DMS53 treated with DMSO at 0.1 percent for 48 hours (cell line): ENCODE results near the gene SAMD5.

Source experiments
- DNase-seq: peaks from one replicate; lab custom pipeline; 2025; ENCODE audit not compliant: unreplicated experiment; lab: John Stamatoyannopoulos, UW

SAMD5 gene

DNA sequence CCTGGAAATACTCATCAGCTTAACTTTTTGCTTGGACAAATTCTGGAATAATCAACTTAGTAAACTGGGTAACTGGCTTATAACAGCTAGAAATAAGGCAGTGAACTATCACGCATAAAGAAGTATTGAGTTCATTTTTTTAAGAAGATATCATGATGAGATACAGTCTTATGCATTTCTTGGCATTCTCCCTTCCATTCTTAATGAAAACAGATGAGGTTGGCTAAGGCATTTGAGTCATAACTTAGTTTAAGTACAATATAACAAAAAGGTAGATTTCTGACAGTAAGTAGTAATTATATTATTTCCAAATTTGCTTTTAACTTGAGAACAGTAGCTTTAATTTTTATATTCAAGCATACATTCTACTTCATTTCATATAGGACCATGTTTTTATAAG lies 56.1 kb downstream of the SAMD5 start:
- DNase-seq, result no peak

DNA sequence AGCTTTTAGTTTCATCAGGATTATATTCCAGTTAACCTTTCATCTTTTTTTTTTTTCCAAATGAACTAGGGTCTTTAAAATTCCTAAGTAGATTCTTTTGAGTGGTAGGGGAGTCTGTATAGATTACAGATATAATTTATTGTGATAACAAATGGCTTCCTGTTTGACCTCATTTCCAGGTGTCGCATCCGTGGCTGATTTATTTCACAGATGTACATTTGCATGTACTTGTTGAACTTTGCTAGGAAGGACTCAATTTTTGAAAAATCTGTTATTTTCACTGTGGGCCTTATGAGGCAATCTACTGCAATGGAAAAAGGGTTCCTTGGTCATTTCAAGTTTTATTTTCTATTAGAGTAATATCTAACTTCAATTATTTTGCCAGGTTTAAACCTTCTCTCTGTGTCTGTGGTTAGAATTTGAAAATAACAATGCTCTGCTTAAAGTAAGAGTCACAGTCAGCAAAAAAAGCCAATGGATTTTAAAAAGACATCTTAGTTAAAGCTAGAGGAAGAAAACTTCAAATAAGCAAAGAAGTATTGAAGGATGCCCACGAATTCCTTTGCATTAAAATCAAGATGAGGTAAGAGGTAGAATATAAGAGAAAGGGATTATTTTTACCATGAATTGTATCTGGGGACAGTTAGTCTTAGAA lies 57.9 kb downstream of the SAMD5 start:
- no peak for DNase-seq

DNA sequence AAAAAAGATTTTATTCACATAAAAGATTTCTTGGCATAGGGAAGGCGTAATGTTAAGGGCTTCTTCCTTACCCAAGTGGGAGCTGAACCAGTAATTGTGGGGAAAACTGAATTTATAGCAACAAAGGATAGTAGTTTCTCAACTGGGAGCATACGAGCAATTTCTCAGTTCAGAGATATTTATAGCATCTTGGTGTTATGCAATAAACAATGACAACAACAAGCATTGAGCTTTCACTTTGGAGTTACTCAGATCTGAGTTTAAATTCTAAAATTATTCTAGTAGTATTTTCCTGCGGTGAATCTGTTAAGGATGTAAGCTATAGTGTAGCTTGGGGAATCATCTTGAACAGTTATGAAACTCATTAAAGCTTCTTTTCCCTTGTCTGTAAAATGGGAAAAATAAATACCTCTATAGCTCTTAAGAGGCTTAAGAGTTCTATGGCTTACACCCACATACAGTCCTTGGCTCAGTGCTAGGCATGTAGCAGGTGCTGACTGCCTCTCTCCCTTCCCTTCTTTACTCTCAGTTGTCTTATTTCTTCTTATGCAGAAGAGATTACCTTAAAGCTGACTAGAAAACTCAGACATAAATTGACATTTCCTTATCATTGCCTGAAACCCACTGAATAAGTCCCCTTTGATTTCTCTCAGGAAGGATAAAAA lies 58.8 kb downstream of the SAMD5 start:
- no peak for DNase-seq

DNA sequence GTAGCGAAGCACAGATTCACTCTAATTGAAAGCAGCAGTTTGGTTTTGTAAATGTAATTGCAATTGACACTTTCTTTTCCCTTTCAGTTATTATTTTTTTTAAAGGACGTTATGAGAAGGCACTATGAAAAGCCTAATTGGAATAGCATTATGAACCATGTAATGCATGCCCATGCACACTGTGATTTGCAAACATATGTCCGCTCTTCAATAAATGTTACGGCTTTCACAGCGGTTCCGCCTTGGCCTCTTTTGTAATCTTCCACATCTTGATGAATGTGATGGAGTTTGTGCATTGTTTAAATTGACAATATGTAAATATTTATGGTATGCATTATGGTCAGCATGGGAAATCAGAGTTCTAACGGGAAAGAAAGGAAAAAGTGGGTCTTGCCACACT lies 61.3 kb downstream of the SAMD5 start:
- no peak for DNase-seq

DNA sequence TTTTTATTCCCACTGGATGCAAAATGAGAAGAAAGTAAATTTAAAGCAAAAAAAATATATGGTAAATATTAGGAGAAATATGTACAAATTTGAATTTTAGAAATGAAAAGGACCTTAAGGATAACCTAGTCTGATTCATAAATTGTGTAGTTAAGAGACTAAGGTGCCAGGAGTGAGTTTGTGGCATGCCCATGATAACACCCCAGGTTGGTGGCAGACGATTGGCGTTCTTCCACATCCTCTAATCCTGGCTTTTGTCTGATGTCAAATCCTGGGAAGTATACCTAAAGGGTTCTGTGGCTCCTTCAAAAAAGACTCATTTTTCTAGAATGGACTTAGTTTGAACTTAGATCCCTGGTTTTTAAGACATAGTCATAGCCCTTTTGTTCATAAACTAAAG lies 62.2 kb downstream of the SAMD5 start:
- DNase-seq, result no peak

DNA sequence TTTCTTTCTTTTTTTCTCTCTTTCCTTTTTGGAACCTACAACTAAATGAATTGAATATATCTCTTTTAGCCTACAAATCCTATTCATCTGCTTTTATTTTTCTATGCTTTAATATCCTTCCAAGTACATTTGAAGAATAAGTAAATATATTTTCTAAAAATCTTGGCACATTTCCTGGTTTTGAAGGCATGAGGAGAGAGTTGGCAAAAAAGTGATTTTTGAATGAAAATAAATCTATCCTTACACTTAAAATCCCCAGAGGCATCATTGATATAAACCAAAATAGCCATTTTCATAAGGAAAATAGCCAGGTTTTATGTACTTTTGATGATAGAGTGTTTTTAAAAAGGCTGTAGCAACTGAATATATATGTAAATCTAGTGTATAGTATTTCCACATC lies 69.0 kb downstream of the SAMD5 start:
- DNase-seq, result no peak

DNA sequence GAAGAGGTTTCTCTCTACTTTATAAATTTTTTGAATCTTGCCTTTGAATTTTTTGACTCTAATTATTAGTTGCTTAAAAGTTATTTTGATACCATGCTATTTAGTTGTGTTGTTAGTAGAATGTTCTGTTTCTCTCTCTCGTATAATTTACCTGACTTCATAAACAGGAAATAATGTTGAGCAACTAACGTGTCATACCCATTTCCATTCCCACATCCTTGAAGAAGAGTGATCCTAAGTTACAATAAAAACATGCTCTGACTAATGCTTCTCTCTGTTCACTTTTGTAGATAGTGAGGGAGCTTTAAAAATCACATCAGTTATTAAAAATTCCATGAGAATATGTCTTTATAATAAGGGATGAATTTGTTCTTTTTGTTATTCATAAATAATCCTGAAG lies 69.7 kb downstream of the SAMD5 start:
- no peak for DNase-seq

DNA sequence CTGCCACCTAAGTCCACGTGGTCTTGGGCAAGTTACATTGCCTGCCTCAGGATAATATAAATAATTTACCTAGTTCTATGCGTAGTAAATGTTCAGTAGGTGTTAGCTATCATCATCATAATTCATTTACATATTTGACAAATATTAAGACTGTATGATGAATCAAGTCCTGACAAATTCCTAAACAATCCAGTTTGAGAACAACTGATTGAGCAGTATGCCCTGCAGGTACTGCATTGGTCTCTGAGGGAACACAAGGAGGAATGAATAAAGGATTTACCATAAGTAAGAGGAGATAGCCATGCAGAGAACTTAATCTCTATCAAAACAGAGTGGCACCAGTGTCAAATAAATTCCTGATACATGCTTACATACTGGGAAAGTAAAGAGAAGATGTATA lies 70.4 kb downstream of the SAMD5 start:
- no peak for DNase-seq

DNA sequence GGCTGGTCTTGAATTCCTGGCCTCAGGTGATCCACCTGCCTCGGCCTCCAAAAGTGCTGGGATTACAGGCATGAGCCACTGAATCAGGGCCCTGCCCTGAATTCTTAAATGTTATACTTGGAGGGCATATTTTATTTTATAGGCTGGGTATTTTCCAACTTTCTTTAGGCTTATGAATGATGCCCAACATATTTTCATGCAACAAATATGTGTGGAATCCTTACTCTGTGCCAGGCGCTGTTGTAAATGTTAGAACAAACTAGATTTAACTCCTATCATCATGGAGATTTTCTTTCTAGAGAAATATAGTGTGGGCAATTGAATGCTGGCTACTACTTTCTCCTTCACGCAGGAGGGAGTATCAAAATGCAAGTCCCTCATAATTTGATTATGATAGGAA lies 71.2 kb downstream of the SAMD5 start:
- no peak for DNase-seq

DNA sequence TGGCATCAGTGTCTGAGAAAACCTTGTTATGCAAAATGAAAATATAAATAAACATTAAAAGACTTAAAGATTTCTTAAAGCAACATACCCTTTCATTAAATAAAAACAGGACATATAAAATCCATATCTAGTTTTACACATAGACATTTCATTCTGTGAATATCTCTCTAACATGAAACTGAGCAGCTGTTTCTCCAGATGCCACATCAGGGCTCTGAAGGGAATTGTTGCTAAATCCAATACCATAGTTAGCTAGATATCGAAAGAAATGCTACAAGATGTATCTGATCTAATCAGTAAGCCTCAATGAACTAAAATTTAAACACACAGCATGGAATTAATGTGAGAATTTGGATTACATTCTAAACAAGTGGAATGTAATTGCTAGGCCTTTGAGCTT lies 74.5 kb downstream of the SAMD5 start:
- no peak for DNase-seq

DNA sequence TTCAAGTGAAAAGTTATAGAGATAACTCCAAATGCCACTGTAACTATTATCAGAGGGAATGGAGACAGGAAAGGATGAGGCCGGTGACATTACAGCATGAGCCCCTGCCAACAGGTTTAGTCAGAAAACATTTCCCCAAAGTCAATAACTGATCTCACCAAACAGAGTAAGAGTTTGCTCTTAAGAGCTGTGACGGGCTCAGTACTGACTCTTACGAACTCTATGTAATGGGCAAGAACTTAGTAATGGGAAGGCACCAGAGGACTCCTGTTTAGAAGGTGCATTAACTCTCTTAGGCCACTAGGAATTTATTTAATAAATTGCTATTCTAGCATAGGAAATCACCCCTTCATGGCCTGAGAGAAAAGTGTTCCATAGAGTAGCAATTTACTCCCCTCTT lies 76.8 kb downstream of the SAMD5 start:
- no peak for DNase-seq

DNA sequence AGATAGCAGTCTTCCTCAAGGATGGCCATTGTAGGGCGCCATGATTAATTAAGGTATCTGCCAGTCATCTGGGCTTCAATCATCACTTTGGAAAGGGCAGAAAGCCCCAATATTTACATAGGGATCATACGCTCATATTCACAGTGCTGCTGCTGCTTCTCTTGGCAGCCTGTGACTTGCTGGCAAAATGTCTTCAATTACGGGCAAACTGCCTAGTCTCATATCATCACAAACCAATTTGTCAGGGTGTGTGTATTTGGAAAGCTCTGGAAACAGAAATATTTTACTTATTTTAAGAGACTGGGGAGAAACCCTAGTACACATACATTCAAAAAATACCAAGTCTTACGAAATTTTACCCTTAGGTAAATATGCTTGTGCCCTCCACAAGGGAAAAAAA lies 77.6 kb downstream of the SAMD5 start:
- no peak for DNase-seq

DNA sequence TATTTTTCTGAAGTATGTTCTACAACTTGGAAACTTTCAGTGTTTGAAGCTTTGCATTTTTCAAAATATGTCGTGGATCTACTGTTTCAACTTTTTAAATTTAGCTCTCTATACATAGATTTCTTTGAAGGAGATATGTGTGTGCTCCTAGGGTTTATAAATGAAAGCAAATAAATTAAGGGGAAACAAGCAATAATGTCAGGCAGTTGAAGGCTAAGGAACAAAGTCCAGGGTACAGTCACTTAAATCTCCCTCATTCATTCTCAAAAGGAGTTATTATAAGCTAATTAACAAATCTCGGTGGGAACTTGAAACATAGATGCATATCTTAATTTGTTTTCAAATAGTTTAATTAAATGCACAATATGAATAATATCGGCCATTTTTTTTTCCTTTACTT lies 79.4 kb downstream of the SAMD5 start:
- DNase-seq, result no peak

DNA sequence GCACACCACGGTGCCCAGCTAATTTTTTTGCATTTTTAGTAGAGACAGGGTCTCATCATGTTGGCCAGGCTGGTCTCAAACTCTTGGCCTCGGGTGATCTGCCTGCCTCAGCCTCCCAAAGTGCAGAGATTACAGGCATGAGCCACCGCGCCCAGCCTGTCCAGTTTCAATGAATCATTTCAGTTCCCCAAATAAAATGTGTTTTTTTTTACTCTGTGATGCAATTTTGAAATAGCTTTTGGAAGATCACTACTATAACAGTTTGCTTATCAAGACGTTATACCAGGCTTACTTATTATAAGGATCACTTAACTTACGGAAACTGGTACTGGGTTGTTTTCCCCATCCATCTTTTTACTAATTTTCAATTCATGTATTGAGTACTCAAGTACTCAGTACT lies 80.0 kb downstream of the SAMD5 start:
- no peak for DNase-seq

DNA sequence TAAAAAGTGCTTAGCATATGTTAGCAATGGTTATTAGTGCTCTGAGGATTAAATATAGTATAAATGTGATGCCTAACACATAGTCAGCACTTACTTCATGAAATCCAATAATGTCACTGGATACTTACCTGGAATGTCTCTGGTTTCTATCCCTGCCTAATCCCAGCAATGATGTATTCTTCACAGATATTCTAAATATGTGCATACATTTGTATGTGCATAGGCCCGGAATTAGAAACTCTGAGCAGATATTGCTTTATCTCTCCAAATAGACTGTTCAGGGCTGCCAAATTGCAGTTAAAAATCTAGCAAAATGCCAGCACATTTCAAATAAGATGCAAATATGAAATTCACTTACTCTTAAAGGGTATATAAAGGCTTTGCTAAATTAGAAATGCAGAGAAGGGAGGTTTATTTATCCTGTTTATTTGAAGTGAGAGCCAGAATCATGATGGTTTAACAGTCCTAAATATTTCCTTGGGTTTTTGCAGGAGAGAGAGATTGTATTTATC lies 81.3 kb downstream of the SAMD5 start:
- DNase-seq, result no peak

DNA sequence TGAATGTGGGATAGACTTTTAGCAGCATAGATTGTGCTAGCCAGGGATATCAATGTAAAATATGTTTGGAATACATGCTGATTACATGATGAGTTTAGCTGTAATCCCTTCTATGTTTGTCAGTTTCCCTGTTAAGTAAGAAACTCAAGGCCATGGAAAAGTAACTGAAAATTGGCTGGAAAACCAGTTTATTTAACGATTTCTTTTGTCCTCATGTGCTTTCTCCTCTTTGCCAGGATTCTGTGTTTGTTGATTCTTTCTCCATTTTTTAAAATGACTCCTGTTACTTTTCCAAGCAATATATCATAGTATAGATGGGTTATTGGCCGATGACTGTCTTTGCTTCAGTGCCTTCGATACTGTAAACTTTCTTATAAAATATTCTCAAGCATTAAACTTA lies 87.5 kb downstream of the SAMD5 start:
- DNase-seq, result no peak

DNA sequence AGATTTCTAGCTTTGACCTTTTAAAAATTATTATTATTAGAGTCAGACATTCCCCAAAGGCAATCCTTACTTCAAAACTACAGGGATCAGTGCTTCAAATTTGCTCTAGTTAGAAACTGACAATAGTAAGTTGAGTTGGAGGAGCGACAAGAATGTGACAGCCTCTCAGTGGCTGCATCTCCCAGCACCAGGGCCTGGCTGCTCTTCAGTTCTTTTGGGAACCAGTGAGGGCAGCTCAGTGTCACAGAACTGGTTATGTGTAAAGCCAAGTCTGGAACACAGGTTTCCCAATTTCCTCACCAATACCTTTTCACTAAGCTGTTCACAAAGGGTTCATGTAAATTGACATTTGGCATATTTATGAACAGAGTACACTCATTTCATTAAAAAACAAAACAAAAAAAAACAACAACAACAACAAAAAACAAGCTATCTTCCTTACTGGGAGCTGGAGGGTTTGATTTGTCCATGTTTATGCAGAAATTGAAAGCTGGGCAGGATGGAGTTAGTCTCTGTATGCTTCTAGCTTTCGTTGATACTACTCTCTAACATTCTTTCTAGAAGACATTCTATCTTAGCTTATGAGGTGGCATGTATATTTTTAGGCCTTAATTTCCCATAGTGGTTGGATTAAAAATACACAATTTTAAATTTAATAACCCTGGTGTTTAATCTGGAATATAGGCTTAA lies 95.0 kb downstream of the SAMD5 start:
- no peak for DNase-seq

DNA sequence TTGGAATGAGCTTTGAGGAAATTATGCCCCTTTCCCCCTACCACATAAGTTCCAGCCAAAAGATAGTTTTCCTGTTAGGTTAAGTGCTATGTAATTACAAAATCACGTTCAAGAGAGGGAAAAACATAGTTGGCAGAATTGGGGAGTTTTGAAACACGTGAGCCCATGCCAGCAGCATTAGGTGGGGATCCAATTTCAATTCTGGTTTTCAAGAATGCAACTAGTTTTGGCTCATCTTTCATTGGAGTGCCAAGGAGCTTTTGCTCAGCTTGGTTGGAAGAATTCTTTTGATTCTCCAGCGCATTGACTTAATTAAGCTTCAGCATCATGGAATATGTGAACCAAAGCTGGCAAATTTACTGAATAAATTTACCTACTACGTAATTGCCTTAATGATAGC lies 95.9 kb downstream of the SAMD5 start:
- no peak for DNase-seq

DNA sequence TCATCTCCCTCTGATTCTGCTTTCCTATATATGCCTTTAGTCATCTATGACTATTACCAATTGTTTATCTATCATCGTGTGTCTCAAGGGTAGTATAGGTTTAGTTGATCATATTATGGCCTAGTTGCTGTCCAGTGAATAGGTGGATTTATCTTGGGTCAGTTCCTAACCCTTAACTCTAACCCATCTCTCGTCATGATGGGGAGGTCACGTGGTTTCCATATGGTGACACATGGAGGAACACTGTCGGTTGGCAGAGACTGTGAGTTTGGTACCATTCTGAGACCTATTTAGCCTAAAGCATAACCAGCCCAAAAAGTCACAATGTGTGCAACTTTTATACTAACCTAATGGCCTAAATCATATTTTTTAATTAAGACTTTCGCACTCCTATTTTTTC lies 103.5 kb downstream of the SAMD5 start:
- no peak for DNase-seq

DNA sequence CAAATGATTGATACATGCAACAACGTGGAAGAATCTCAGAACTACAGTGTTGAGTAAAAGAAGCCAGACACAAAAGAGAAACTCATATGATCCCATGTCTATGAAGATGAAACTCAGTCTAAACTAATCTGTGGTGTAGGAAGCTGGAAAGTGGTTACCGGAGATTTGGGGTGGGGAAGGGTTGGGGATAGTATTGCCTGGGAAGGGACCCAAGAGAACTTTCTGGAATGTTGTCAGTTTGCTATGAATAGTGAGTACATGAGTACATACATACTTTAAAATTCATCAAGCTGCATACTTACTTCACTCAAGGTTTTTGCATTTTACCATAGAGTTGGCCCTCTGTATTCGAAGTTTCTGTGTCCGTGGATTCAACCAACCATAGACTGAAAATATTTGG lies 106.0 kb downstream of the SAMD5 start:
- no peak for DNase-seq

DNA sequence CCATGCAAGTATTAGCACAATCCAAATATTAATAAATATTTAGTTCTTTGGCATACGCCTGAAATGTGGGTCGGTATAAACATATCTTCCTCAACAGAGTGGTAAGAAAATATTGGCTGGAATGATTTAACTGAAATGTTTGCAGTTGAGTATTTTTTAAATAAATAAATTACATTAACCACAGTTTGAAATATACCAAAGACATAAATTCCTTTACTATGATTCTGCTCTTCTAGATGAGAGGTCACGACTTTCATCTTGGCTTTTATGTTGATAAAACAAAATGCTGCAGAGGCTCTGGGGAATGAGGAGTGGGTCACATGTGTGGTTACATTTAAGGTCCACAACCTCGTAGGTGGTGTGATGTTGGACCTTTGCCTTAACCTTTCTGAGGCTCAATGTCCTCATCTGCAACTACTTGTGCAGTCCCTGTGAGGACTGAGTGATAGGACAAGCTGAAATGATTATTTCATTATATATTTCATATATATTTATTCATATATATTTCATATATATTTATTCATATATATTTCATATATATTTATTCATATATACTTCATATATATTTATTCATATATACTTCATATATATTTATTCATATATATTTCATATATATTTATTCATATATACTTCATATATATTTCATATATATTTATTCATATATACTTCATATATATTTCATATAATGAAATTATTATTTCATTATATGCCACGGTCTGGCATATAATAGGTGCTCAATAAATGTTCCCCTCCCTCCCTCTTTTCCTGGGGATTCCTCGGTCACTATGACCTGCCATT lies 107.4 kb downstream of the SAMD5 start:
- no peak for DNase-seq

DNA sequence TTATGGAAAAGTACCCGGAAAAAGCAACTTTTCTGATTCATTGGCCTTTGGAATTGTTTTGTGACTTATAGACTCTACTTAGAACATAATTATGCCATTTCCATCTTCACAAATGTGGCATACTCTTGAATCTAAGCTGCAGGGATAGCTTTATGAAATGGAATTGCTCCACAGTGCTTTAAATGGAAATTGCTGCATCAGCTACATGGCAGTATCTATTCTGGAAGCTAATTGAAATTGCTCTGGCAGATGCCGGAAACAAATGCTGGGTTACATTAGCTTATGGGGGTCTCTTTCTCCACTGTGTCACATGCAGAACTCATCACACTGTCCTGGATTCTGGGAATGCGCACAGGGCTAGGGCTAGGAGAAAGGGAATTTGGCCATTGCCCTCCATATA lies 108.9 kb downstream of the SAMD5 start:
- DNase-seq, result no peak
